SK-N-MC (cell line): Measurements from ENCODE around the gene PDSS1.

Source experiments
- EZH2 ChIP-seq: fragments of 200-600 bp; sonication (generic); IDR thresholded peaks from one replicate; pipeline ENCODE4 v1.6.1; 2017; ENCODE audit warnings: antibody characterized with exemption
- FOXP2 ChIP-seq: optimal IDR thresholded peaks from 2 replicates; pipeline ENCODE3; 2011; ENCODE audit warnings: mild to moderate bottlenecking, moderate library complexity; ENCODE audit not compliant: insufficient read depth; ENCODE audit errors: extremely low read length, control extremely low read depth
- POLR2AphosphoS5 ChIP-seq: IDR thresholded peaks from 2 replicates; pipeline ENCODE4 v1.6.1; 2012; ENCODE audit warnings: mild to moderate bottlenecking, low read depth, low read length, borderline replicate concordance

DNA sequence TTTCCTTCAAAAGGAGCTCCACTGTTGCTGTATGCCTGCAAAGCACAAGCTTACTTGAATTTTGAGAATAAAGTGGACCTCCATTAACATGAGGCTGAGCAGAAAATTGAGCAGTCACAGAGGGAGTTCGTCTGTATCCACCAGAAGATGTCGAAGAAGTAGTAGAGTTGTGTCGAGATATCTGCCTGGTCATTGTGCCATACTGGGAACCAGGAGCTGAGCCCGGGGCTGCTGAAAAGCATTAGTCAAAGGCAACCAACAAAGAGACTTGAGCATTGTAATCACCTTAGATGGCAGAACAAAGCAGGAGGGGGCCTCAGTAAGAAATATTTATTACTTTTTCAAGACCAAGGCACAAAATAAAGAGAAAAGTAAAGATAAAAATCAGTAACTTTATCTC, 61.5 kb downstream of the PDSS1 start:
- TF ChIP-seq EZH2 (no peak), POLR2AphosphoS5 (no peak), FOXP2 (no peak)
